CD4-positive, alpha-beta T cell treated with Interferon alpha-2 for 1 hour (primary cell): ENCODE results near the gene LARGE1.
"Not testable (repeated sequence)": the region's sequence is repeated elsewhere in the genome, so short reads cannot be mapped to it uniquely, and the experiment has no call there.

Source experiments
- DNase-seq, 2 donors: peaks; one replicate each; pipeline ENCODE4 v3.0.0-alpha.2; 2020 to 2022

LARGE1 gene

DNA sequence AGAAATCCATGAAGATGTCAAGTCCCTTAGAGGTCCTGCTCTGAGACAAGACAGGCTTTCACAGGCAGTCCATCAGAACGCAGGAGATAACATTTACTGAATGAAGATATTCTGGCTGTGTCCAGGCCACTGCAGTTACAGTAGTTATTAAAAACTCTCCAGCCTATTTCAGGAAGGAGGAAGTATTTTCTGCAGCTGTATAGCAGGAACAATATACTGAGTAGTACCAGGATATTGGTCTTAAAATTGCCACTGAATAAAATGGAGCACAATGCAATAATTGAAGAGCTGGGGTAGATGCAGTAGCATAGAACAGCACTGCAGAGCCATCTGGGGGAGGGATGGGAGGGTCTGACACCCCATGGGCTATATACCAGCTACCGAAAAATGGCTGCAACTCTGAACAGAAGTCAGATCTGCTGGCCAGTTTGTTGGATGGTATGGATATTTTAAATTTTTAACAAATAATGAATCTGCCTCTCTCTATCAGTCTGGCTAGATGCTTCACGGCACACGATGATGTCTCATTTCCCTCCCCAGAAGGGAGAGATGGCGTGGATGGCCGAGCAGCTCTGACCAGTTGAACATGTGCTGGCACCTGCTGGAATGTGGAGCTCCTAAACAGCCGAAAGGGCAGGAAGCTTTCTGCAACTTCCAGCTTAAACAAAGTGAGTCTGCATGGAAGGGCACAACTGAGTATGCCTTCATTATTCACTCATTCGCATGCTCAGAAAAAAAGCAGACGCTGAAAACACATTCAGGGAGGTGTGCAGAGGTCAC lies 520.0 kb downstream of the LARGE1 start:
- no peak for DNase-seq

DNA sequence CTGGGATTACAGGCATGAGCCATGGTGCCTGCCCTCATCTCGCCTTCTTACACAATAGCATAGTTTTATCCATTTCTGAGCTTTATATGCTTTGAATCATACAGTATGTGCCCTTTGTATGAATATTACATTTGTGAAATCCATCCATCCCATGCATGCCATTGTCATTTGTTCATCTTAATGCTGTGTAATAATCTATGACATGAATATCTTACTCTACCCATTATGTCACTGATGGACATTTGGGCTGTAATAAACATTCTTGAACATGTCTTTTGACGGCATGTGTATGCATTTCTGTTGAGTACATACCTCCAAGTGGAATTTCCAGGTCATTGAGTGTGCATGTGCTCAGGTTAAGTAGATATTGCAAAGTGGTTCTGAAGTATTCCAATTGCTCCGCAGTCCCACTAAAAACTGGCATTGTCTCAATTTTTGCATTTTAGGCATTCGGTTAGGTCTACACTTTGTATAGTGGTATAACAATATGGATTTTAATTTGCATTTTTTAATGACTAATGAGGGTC lies 522.8 kb downstream of the LARGE1 start:
- no peak for DNase-seq

DNA sequence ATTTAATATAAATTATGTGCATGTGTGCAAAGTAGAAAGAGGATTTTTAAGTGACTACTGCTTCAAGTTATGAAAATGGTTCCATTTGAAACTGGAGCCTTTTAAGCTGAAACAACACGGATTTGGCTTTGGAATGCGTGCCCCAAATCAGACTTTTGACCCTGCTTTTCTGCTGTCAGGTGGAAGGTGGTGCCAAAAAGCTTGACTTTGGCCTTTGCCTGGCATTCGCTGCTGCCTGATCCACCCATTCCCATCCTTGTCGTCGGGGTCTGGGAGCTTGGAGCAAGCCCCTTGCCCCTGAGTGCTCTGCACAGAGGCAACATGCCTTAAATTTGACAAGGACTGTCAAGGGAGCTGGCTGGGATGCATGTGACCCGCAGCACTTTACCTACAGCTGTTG lies 526.8 kb downstream of the LARGE1 start:
- no peak for DNase-seq

DNA sequence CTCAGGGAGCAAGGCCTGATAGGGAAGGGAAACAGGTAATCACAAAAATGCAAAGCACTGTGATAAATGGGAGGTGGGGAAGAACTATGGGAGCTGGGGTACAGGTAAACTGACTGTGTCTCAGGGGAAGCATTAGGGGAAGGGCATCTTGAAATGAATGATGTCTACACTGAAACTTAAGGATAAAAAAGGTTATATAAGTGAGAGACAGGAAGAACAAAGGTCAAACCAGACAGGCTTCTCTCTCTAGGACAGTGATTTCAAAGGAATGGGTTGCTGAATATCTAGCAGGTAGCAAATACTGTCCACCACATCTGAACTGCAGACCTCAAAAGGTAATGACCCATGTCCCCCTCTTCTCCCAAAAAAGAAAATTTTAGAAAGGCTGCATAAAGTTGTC lies 529.0 kb downstream of the LARGE1 start:
- DNase-seq = no peak

DNA sequence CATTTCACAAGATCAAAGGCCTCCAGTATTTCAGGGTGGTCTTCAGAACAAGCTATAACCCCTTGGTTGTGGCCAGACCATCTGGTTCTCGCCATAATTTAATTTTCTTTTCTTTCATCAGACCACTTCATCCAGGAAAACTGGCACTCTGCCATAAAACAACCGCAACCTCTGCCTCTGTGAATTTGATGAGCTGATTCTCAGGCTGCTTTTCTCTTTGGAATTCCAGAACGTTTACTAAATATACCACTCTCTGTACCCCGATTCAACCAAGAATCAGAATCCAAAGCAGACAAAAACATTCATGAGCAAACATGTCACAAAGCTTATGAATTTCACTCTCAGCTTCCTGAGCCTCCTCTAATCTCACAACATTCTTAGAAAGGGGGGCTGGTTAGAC lies 530.3 kb downstream of the LARGE1 start:
- DNase-seq = no peak

DNA sequence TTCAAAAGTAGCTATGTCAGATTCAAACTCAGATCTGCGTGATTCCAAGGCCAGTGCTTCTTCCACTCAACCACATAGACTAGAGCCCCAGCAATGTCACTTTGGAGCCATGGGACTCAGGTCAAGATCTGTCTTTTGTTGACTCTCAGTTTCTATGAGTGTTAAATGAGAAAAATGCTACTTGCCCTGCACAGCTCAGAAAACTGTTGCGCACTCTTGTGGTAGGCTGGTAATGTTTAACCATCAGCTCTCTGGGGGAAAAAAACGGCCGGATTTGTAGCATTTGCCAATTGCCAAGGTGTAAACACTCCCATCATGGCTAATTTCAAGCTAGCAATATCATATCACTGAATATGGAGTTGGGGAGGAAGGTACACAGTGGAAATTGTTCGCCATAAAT lies 534.0 kb downstream of the LARGE1 start:
- DNase-seq = no peak

DNA sequence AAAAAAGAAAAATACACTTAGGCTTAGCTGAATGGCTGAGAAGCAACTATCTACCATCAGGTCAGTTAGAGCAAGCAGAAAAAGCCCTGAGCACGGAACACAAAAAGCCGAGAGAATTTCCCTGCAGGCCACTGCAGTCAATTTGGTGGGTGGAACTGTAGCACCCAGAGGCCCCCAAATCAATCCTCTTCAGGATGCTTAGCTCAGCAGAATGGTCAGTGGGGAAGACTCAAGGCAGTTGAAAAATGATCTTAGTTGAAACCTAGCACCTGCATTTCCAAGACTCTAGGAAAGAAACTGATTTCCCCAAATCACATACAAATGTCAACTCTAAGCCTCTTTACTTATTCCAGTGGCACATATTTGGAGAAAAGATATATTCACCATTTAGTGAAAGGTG lies 534.7 kb downstream of the LARGE1 start:
- DNase-seq = no peak

DNA sequence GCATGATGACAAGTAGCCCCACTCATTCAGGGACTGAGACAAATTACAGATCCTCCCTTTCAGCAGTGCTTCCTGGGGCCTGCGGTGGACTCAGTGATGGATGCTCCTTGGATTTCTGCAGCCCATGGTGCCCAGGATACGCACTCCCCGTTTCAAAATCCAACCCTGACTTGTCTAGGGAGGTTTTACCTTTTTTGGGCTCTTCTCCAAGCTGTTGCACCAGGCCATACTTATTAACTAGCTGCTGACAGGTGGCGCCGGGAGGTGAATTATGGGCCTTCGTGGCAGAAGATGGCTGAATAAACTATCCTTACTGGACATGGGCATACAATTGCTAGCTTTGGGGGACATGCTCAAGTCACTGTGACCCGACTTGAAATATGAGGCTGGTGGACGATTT lies 537.8 kb downstream of the LARGE1 start:
- no peak for DNase-seq

DNA sequence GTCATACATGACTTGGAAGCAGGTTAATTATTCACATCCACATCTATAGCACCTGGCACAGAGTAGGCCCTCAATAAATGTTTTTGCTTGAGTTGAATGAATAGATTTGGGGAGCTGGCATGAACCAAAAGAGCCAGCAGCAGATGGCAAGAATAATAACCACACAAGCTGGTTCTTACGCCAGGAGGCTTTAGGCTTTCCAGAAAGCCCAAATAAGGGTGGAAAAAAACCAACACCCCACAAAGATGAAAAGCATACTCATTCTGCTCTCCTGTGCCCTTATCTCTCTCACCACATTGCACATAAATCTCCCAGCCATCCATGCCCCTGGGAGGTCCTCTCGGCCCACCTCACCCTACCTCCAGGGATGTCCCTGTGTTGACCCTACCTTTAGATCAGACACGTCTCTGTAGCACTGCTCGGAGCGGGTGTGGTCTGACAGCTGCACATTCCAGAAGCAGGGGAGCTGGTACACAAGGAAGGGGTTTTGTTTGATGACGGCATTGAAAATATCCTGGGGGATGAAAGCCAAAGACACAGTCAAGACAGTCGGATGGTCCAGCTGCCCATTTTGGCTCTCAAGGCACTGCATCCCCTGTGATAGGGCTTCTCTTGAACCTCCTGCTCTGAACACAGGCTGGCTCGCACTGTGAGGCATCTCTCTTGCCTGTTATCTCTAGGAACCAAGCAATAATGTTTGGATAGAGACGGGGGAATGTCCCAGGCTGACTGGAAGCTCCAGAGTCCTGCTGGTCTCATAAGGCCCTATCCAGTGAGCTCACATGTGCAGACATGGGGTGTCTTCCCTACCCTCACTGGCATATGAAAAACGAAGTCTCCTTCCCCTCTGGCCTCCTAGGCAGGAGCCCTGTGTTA lies 538.5 kb downstream of the LARGE1 start:
- DNase-seq = no peak

DNA sequence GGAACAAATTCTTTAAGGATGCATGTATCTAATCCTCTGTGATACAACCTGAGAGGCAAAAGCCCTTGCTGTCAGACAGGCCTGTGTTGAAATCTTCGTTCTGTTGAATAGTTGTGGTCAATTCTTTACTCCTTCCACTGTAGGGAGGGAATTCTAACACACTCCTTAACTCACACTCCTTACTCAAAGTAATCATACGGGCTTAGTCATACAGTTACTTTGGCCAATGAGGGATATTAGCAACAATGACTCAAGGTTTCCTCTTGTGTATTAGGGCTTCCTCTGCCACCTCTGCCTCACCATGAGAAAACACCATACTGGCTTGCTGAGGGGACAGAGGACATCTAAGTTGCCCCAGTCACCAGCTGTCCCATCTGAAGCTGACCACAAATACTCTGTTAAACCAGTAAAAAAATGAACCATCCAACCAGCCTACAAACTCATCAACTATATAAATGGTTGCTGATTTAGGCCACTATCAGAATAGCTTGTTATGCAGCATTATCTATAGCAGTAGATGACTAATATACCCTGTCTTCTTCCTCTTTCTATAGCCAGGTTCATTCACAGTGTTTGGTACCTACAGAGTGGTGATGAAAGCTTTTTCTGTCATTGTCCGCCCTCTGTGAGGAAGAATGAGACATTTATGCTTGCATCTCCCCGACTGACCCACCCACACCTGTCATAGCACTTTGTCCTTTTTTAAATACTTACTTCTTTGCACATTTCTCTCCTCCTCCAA lies 539.3 kb downstream of the LARGE1 start:
- no peak for DNase-seq

DNA sequence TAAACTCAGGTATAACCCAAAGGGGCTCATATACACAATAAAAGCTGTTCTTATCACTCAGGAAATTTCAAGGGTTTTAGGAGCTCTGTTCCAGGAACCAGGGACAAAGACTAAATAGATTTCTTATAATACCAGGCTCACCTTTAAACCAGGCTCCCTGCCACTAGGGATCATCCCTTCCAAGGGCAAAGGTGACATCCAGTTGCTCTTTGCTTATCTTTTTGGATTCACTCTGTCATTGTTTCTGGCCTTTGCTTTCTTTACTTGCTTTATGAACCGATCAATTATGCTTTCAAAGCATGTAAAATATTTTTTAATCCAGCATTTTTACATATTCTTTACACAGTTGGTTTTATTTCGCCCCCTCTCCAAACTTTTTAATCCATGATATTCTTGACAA lies 540.4 kb downstream of the LARGE1 start:
- no peak for DNase-seq

DNA sequence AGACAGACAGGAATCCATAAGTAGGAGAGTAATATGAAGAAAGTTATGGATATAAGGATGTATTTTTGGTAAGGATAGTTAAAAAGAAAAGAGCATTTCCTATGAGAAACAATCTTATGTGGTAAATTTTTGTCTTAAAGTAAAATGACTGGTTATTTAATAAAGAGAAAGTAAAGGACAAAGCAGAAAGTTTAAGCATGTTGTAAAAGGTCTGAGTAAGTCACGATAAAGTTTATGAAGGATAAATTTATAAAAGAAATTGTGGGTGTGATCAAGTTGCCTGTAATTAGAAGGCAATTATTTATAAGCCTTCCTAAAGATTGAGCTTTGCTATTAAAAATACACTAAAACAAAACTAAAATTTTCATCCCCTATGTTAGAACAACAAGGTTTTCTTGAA lies 547.4 kb downstream of the LARGE1 start:
- no peak for DNase-seq

DNA sequence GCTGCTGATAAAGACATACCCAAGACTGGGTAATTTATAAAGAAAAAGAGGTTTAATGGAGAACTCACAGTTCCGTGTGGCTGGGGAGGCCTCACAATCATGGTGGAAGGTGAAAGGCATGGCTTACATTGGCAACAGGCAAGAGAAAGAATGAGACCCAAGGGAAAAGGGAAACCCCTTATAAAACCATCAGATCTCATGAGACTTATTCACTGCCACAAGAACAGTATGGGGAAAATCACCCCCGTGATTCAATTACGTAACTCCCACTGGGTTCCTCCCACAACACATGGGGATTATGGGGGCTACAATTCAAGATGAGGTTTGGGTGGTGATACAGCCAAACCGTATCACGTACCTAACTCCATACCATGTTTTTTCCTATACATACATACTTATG lies 557.0 kb downstream of the LARGE1 start:
- not testable (repeated sequence) for DNase-seq

DNA sequence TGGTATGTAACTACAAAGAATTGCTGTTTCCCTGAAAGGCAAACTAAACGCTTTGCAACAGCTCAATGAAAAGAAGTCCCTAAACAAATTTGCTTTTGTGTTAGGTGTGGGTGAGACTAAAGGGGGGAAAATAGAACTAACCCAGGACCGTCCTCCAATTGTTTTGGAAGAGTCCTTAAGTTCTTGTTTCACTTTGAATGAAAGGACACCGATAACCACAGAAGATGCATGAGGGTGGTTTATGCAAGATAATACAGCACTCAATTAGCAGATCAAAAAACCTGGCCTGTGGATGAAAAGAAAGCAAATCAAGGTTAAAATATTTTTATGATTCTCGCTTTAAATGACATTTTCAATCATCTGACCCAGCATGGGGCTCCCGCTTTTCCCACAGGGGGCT lies 557.6 kb downstream of the LARGE1 start:
- no peak for DNase-seq

DNA sequence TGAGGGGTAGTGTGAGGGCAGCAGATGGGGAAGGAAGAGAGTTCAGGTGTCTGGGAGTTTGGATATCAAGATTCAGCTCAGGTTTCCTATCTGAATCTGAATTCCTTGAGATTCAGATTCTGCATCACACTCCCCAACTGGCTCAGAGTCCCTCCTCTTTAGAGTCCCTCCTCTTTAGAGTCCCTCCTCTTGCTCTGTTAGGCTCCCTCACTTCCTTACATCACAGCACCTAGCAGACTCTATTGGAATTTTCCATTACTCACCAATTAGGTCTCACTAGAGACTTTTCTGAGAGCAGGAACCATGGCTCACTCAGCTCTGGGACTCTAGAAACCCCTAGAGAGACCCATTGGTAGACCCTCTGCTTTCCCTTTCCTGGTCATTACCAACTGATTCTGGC lies 558.7 kb downstream of the LARGE1 start:
- DNase-seq = no peak

DNA sequence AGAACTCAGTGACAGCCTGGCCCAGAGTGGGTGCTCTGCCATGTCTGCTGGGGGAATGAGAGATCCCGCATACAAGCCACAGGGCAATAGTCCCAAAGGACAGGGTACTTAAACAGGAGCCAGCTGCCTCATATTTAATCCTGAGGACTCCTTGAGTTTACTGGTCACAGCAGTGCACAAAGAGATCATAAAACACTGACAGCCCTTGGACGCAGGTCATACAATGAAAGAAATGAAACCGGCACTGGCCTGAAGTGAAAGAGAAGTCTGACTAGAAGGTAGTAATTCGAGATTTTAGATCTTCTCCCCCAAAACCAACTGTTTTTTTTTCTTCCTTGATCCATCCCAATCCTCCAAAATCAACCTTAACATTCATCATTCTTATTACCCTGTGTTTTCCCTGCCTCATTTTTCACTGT lies 562.3 kb downstream of the LARGE1 start:
- DNase-seq = no peak

DNA sequence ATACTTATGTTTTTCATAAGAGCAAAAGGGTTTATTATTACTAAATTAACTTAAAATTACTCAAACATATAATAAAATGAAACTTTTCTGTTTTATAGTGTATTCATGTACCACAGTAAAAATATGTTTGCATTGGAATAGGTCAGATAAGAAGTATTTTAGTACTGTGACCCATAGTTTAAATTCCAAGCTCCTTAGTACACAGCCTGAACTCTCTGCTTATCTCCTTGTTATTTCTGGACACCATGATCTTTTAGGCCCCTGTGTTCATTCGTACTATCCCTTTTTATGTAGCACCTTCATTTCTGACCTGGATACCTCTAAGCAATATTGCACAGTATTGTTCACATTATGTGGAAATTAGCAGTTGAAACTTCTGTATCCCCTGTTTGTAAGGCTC lies 565.3 kb downstream of the LARGE1 start:
- no peak for DNase-seq

DNA sequence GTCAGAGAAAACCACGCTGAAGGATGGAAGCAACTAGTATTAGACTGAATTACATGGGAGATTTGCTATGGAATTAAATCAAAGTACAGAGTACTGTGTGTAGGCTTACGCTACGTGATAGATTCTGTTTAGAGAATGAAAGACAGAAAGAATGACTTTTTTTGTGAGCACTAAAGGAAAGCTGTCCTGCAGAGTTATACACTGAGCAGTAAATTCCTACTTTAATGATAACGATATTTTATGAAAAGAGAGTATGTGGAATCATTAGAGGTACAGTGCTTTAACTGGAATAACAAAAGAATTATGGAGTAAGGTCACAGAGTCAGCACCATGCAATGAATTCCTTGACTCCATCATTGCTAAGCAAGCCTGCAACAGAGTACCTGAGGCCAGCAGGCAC lies 566.8 kb downstream of the LARGE1 start:
- no peak for DNase-seq

DNA sequence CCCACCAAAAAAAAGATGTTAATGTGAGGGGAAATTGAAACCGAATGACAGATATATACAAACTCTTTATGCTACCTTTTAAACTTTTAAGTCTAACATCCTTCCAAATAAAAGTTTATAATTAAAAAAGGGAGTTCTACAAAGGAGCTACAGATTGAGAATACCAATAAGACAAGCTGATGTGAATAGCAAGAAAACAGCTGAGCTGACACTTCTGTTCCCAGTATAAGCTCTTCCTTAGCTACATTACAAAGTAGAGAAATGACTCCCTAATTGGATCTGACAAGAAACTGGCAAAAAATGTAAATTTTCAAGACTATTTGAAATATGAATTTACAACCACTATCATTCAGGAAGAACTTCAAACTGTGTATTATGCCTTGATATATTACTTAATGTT lies 567.5 kb downstream of the LARGE1 start:
- no peak for DNase-seq

DNA sequence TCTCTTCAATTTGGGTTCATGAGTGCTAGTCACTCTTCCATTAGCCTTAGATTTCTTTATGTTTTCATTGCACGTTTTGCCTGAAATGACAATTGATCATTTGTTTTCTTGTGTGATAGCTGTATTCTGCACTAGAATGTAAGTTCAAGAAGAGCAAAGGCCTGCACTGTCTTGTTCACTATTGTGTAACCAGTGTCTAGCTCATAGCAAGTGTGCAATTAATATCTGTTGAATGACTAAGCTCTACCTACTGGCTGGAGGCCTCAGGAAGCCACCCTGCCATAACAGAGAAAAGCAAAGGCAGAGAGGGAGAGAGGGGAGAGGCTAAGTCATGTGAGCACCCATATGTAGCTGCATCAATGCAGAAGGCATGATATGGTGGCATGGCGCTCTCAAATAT lies 569.3 kb downstream of the LARGE1 start:
- DNase-seq = no peak

DNA sequence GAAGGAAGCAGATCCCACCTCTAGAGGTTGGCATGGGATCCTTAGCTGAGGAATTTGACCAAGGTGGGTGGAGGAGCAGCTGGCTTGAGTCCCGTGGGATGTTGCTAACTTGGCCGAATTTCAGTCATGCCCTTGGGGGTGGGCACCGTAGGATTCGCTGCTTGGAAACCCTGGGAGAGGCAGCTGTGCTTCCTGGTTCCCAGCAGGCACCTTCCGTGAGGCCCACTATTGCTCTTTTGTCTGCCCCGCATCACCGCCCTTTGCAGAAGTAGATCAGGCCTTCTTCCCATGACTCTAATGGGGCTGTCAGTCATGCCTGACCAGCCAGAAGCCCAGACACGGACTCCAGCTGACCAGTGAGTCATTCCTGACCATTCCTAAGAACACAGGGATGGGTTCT lies 569.8 kb downstream of the LARGE1 start:
- DNase-seq = no peak

DNA sequence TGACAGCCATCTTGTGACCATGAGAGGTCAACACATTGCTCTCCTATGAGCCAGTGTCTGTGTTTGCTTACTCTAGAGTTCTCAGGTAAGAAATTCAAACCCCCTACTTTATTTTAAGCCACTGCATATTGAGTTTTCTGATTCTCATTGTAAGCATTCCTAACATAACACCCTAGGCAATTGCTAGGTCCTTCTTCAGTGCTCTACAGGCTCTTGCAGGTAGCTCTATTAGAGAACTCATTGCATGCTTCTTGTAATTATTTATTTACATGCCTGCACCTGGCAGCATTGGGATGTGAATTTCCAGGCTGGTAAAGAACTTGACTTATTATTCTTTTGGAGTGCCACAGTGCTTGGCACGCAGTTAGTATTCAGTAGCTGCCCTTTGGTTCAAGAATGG lies 573.3 kb downstream of the LARGE1 start:
- no peak for DNase-seq

DNA sequence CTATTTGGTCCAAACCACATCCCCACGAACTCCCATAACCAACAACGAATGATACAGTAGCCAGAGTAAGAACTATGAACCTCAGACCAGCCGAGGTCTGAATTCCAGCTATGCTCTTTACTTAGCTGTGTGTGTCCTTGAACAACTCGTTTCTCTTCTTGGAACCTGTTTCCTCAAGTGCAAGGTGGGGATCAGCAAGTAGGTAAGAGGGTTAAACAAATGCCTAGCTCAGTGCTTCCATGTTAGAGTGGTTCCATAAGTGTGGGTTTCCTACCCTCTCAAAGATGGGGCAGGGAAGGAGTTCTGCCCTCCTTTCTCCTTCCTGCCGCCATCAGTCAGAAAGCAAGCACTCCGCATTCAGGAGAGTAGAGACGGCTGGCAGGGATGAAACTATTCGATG lies 578.7 kb downstream of the LARGE1 start:
- no peak for DNase-seq
